Embryonic facial prominence (tissue), 1 donor: ENCODE data around the gene COL6A2.
"Not testable (repeated sequence)": the region's sequence is repeated elsewhere in the genome, so short reads cannot be mapped to it uniquely, and the experiment has no call there.

ENCODE experiments used
- DNase-seq: peaks from one replicate; pipeline ENCODE4 v3.0.0-alpha.2; 2016; ENCODE audit errors: extremely low spot score

COL6A2 gene

DNA sequence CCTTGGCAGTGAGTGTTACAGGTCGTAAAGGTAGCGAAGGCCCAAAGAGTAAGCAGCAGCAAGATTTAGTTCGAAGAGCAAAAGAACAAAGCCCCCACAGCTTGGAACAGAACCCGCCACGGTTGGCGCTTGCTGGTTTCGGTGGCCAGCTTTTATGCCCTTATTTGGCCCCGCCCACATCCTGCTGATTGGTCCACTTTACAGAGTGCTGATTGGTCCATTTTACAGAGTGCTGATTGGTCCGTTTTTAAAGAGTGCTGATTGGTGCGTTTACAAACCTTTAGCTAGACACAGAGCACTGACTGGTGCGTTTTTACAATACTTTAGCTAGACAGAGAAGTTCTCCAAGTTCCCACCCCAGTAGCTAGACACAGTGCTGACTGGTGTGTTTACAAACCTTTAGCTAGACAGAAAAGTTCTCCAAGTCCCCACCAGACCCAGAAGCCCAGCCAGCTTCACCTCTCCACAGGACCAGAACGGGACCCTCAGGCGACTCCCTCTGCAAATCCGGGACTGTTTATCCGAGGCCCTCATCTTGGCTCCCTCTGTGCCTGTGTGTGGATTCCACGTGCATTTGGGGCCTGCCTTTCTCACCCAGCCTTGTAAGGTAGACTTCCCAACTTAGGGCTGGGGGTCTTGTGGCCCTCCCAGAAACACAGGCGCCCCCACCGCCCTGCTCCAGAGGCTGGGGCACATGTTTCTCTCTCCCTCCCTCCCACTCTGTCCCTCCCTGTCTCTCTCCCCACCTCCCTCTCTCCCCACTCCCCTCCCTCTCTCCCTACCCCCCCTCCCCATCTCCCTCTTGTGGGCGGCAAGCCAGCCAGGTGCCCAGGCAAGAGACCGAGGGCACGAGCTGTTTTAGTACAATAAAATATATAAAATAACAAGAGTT, 44.9 kb downstream of the COL6A2 start:
- no peak for DNase-seq

DNA sequence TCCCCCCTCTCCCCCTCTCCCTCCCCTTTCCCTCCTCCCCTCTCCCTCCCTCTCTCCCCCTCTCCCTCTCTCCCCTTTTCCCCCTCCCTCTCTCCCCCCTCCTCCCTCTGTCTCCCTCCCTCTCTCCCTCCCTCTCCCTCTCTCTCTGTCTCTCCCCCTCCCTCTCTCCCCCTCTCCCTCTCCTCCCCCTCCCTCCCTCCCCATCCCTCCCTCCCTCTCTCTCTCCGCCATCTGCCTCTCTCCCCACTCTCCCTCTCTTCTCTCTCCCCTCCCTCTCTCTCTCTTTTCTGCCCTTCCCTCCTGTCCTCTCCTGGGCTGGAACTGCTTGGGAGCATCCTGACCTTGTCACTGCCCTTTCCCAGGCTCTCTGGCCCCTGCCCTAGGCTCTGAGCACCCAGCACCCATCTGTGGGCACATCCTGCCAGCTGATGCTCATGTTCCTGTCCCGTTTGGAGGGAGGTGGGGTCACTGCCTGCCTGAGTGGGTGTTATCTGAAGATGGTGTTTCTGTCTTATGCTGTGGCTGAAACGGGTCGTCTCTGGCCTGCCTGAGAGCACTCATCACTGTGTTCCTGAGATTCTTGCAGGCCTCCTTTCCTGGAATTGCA, 46.7 kb downstream of the COL6A2 start:
- DNase-seq: no peak

DNA sequence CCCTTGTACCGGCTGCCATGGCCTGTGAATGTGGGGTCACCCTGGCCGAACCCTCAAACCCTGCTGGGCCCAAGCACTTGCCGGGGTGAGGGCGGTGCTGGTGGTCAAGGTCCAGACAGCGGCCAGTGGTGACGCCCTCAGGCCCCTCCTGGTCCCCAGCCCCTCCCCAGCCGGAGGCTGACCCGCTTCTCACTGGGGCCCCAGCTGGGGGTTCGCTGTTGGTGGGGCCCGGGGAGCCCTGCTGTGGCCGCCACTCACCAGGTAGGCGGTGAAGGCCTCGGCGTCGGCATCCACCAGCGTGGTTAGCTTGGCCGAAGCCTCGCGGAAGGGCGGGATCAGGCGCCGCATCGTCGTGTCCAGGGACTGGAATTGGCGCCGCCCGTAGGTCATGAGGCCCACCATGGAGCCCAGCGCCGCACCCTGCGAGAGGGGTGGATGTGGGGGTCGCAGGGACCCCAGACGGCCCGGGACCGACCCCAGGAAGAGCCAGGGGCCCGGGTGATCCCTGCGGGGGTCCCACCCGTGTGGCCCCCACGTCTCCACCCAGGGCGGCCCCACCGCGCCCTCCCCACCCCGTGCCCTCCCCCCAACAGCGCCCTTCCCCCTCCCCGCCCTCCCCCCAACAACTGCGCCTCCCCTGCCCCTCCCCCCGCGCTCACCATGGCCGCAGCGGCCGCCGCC, 47.4 kb downstream of the COL6A2 start:
- DNase-seq: no peak

DNA sequence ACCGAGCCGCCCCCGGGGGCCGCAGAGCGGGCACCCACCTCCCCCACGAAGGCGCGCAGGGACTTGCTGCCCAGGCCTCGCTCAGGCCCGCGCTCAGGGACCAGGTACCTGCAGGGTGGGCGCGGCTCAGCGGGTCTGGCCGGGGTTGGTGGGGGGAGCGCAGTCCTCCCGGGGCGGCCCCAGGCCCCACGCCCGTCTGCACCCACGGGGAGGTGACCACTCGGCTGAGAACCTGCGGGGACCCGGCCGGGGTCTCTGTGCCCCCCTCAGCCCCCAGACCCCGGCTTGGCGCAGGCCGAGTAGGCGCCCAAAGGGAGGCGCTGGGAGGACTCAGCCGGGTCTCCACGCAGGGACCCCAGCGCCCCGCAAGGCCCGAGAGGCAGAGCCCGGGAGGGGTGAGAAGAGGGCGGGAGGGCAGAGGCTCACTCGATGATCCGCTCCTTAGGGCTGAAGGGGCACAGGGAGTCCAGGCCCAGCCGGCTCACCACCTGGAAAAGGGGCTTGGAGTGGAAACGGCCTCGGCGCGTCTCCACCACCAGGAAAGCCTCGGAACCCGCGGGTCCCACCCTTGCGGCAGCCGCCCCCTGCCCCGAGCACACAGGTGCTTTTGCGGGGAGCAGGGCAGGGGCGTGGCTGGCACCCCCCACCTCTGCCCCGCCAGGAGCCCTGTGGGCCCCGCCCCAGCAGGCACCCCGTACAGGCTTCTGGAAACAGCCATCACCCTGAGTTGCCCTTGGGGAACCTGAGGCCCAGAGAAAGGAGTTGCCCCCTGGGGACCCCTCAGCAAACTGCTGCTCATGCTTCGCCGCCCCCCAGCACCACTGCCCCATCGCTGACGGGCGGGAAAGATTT, 48.2 kb downstream of the COL6A2 start:
- DNase-seq: no peak

DNA sequence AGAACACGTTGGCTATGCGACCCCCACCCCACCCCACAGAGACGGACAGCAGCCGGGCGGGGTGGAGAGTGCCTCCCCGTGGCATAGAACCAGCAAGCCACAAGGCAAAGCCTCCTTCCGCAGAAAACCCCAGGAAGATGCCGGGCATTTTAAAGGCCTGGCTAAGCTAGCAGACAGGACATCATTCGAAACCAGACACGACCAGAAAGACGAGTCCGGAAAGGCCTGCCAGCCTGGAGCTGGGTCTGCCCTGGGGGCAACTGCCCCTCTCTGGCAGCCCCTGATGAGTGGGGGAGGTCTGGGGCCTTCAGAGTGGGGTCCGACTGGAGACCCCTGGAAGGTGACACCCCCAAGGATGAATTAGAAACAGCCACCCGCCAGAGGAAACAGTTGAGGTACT, 48.9 kb downstream of the COL6A2 start:
- no peak for DNase-seq

DNA sequence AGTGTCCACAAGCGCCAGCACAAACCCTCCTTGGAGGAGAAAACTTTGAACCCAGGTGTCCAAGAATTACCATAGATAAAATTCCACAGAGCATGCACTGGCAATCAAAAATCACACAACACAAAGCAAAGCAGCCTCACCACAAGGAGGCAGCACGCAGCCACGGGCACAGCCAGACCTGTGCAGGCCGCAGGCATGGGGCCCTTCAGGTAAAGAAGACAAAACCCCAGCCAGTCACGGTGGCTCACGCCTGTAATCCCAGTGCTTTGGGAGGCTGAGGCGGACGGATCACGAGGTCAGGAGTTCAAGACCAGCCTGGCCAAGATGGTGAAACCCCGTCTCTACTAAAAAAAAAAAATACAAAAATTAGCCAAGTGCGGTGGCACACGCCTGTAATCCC, 49.5 kb downstream of the COL6A2 start:
- DNase-seq: not testable (repeated sequence)

DNA sequence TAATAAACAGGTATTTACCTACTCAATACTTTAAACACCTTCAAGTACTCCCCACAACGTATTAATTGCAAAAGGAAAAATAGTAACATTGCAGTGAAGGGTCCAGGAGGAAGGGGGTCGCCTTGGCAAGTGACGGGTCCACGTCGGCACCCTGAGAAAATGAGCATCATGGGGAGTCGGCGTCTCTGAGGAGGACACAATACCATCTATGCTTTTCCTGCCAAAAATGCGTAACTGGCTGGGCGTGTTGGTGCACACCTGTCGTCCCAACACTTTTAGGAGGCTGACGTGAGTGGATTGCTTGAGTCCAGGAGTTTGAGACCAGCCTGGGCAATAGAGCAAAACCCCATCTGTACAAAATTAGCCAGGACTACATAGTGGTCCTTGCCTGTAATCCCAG, 50.2 kb downstream of the COL6A2 start:
- DNase-seq: no peak

DNA sequence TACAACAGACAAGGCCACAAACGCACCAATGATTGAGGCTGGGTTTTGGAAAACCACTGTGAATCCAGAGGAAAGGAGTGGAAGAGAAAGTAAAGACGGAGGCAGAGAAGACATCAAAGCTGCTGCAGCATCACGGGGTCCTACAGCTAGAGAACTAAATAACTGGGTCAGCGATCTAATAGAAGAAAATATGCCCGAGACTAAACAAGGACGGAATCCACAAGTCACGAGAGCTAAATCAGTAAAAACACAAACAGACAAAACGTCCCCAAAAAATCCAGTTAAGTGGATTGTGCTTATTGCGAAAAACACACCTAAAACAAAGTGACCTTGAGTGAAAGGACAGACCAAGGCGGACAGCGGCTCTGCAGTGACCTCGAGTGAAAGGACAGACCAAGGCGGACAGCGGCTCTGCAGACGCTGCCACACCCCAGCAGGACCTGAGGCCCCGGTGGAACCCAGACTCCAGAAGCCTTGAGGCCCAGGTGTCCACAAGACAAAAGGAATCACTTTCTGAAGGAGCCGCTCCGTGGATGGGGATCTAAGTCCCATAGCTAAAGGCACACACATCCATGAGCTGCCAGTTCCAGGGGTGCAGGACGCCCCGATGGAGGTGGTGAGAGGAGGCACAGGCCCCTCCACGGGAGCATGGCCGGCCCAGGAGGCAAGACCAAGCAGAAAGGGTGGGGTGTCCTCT, 51.4 kb downstream of the COL6A2 start:
- DNase-seq: no peak

DNA sequence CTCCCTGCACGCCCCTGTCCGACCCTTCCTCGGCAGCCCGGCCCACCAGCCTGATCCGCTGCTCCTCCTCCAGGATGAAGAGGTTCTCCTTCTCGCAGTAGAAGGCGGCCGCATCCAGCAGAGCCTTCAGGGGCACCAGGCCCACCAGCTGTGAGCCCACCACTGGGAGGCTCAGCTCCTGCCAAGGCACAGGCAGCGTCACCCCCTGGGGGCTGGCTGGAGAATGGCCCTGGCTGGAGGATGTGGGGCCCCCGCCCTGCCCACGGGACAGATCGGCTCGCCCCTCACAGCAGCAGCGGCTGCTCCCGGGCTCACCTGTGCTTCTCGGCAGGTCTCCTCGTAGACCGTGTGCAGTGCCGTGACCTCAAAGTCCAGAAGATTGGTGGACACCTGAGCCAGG, 52.2 kb downstream of the COL6A2 start:
- DNase-seq: no peak

DNA sequence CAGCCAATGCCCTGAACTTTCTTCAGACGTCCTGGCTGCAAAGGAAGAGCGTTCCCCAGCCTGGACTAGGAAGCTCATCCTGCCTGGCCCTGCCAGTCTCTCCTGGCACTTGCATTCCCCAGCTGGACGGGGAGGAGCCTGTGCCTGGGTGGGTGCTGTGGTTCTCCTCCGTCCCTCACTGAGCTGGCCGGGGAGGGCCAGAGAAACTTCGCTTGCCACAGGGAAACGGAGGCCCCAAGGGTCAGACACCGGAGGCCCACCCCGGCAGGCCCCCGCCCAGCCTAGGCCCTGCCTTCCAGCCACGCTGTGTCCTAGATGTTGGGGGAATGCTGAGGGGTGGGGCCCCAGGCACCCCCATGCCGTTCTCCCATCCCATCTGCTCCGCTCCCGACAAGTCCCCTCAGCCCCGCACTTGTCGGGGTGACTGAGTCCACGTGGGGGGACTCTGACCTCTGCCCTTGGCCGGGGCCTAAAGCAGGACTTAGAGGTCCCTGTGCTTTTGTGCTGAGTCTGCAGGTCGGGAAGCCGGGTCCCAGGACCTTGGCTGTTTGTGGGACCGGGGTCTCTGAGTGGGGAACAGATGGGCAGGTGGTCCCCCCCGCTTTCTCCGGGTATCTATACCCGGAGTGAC, 52.7 kb downstream of the COL6A2 start:
- DNase-seq: no peak

DNA sequence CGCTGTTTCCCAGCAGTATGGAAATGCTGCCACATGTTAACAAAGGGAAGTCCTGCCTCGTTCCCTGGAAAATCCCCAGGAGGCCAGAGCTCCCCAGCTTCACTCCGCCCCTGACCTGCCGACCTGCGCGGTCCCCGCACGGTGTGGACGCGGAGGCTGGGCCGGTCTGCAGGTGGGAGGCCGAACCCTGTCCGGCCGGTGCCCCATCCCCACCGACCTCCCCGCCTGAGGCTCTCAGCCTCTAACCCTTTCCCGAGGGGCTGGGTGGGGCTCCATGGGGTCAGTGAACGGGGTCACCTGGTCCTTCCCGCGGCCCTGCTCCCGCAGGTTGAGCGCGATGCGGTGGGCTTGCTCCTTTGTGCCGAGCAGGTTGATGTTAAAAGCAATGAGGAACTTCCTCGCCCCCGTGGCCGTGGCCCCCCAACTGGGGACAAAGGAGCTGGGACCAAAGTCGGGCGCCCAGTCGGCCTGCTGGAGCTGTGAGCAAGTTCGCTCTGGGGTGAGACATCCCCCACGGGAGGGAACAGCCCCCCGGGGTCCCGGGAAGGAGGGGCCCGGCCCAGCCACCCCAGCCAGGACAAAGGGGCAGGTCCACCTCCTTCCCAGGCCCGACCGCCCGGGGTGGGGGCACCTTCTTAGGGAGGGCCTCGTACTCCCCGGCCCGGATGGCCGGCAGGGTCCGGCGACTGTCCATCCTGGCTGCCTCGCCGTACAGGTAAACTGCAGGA, 53.5 kb downstream of the COL6A2 start:
- no peak for DNase-seq

DNA sequence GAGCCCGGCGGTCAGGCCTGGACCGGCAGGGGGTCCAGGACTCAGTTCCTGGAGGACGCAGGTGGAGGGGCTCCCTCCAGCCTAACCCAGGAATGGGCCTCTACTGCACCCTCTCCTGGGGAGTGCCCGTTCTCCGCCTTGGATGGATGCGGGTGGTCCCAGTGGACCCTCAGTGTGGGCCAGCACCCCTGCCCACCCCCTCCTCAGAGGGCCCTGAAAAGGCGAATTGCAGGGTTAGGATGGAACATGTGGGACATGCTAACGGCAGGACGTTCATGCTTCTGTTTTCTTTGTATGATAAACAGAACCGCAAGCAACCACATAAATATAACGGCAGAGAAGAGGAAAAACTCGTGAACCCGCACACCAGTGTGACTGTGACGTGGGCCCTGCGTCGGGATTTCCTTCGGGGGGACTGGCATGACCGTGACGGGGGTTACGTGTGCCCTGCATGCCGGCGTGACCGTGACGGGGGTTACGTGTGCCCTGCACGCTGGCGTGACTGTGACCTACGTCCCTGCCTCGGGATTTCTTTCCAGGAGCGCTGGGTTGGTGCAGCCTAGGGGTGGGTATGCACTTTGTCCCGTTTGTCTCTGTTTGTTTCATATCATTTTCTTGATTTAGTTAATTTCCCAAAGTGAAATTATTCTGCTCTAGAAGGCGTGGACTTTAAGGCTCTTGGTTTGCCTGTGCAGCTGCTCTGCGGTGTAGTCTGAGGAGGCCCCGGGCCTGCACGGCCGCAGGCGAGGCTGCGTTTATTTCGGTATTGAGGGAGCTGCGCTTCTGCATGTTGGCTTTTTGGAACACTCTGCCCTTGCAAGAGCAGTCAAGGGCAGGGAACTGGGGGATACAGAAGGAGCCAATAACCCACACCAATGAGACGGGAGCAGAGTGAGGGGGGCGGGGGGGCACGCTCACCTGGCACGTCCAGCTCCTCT, 54.3 kb downstream of the COL6A2 start:
- no peak for DNase-seq

DNA sequence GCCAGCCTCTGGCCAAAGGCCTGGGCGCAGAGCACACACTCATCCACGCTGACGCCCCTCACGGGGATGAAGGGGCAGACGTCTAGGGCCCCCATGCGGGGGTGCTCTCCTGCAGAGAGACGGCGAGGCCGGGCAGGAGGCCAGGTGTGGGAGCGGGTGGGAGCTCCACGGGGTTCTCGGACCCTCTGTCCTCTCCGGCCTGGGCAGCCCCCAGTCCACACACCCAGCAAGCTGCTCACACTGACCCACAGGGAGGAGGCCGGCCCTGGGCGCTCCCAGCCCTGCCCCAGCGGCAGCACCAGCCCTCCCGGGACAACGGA, 55.0 kb downstream of the COL6A2 start:
- DNase-seq: no peak

DNA sequence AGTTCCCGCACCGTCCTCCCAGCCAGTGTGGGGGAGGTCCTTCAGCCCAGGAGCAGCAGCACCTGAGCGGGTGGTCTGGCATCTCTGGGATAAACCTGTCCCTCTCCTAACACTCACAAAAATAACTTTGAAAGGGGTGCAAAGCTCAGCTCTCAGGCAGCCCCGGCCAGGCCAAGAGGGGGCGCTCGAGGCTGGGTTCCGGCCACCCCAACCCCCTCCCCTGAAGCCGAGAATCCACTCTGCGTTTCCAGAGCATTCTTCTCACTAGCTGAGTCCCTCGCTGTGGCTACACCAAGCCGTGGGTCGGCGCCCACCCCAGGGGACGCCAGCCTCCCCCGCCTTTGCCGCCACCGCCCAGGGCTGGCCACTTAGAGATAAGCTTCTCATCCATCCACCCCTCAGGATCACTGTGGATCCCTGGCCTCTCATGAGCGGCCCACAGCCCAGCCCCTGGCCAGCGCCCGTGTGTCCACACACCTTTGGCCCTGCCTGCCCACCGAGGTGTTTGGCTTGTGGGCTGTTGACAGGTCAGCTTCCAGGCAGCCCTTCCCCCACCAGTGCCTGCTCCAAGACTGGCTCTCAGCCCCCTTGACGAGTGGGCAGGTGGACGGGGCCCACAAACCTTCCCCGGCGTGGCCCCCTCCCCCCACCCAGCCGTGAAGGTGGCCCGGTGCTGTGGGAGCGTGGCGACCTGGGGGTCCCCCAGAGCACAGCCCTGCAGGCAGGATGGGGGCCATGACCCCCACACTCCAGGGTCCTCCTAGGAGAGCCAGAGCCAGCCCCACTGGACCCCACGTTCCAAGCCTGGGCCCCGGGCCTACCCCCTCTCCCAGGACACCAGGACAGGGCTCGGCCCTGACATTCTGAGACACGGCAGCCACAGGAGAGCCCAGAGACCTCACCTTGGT, 55.6 kb downstream of the COL6A2 start:
- no peak for DNase-seq

DNA sequence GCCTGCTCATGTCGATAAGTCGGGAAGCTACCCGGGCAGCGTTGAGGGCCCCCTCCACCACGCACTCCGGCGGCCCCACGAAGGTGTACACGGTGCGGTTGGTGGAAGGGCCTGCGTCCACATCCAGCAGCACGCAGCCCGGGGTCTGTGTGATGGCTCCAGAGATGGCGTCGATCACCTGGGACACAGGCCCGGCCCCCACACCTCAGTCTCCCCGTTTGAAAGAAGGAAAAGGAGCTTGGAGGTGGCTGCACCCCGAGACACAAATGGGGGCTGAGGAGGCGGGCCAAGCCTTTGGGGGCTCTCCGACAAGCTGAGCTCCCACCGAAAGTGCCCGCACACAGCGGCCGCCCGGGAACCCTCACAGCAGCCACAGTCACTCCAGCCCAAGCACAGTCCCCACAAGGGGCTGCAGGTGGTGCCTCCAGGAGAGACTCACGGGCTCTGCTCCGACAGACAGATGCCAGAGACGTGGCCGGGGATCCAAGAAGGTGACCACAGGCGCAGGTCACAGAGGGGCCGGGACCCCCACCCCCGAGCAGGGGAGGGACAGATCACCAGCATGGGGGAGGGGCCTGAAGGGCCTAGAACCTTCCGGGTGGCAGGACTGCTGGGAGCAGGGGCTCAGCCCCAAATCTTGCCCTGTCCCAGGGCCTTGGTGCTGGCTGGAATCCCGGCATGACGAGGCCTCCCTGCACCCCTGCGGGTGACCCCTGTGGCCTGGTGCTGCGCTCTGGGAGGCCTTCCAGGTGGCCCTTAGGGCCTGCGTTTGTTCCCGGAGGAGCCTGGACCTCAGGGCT, 56.4 kb downstream of the COL6A2 start:
- no peak for DNase-seq

DNA sequence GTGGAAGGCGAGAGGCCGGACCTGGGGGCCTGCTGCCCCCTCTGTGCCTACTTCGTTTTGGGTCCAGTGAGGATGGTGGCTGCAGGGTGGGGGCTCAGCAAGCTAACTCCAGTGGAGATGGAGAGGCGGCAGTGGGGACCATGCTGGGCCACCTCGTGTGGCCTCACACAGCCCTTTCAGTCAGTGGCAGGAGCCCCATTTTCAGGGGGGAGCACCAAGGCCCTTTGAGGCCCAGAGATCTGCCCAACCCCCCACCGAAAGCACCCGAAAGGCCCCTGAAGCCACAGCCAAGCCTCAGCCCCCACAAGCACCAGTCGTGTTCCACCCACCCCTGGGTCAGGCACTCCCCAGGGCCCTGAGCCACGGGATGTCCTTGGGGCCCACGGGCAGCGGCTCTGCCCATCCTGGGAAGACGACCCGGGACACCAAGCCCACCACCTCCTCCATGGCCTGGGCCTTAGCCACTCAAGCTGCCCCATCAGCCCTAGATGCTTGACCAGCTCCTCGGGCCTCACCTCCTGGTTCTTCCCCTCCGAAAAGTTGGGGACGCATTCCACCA, 57.1 kb downstream of the COL6A2 start:
- DNase-seq: no peak
